Liver (tissue), 9 donors: ENCODE measurements around the gene NFKB1. TPM values are rescaled to one million over a fixed set of nuclear protein-coding genes. Genes with fewer than 3 reads are reported as not detected.

ENCODE experiments used
- DNase-seq: peaks from one replicate; pipeline ENCODE4 v3.0.0-alpha.2; 2017; ENCODE audit warnings: low spot score
- H3K27ac ChIP-seq, 2 donors: one replicate each; pipeline ENCODE4 v1.7.0; 2013; ENCODE audit warnings: inconsistent platforms in 2 of 2, low read length in 2 of 2, control low read depth in 1 of 2, low read depth in 1 of 2, mild to moderate bottlenecking in 1 of 2
- H3K27me3 ChIP-seq, 4 donors: one replicate each; pipeline versions ENCODE4 v1.6.1 to v1.7.0; 2013; ENCODE audit warnings: low read length in 3 of 4, inconsistent platforms in 1 of 4, mild to moderate bottlenecking in 1 of 4, moderate library complexity in 1 of 4; ENCODE audit not compliant: control insufficient read depth in 4 of 4, insufficient read depth in 4 of 4
- H3K36me3 ChIP-seq, 4 donors: one replicate each; pipeline versions ENCODE4 v1.6.1 to v1.7.0; 2013; ENCODE audit warnings: low read length in 3 of 4, mild to moderate bottlenecking in 3 of 4, low read depth in 1 of 4, moderate library complexity in 1 of 4; ENCODE audit not compliant: control insufficient read depth in 4 of 4, insufficient read depth in 3 of 4
- H3K4me1 ChIP-seq, 4 donors: one replicate each; pipeline versions ENCODE4 v1.6.1 to v1.7.0; 2013; ENCODE audit warnings: low read length in 3 of 4, mild to moderate bottlenecking in 3 of 4, moderate library complexity in 1 of 4; ENCODE audit not compliant: control insufficient read depth in 4 of 4, insufficient read depth in 4 of 4
- H3K4me3 ChIP-seq, 3 donors: one replicate each; pipeline versions ENCODE4 v1.6.1 to v1.7.0; 2013; ENCODE audit warnings: low read length in 3 of 3, control low read depth in 1 of 3, low read depth in 1 of 3, mild to moderate bottlenecking in 1 of 3
- H3K9ac ChIP-seq, 2 donors: one replicate each; pipeline ENCODE4 v1.7.0; 2013; ENCODE audit warnings: low read length in 2 of 2, mild to moderate bottlenecking in 2 of 2, moderate library complexity in 2 of 2, control low read depth in 1 of 2, low read depth in 1 of 2
- H3K9me3 ChIP-seq, 4 donors: one replicate each; pipeline versions ENCODE4 v1.6.1 to v1.7.0; 2013; ENCODE audit warnings: low read length in 3 of 4; ENCODE audit not compliant: control insufficient read depth in 4 of 4
- ATF3 ChIP-seq: IDR thresholded peaks from 2 replicates; pipeline ENCODE4 v1.6.1; 2016; ENCODE audit warnings: antibody characterized with exemption
- CTCF ChIP-seq: fragments of 150-350 bp; IDR thresholded peaks from 2 replicates; pipeline ENCODE4 v1.5.1; 2017; ENCODE audit warnings: improper control_type of control experiment, low read depth, low read length; ENCODE audit not compliant: missing input control
- EGR1 ChIP-seq, 2 donors: IDR thresholded peaks; 2 replicates each; pipeline ENCODE4 v1.6.1; 2016 to 2018; ENCODE audit warnings: antibody characterized with exemption in 2 of 2, low read depth in 2 of 2
- FOXA1 ChIP-seq: IDR thresholded peaks from 2 replicates; pipeline ENCODE4 v1.6.1; 2016; ENCODE audit warnings: antibody characterized with exemption
- FOXA2 ChIP-seq: IDR thresholded peaks from 2 replicates; pipeline ENCODE4 v1.6.1; 2016; ENCODE audit warnings: antibody characterized with exemption
- HNF4A ChIP-seq, 2 donors: conservative IDR thresholded peaks; 2 replicates each; pipeline ENCODE4 v1.6.1; 2016; ENCODE audit warnings: antibody characterized with exemption in 2 of 2, mild to moderate bottlenecking in 2 of 2
- HNF4G ChIP-seq: IDR thresholded peaks from 2 replicates; pipeline ENCODE4 v1.6.1; 2016; ENCODE audit warnings: antibody characterized with exemption
- JUND ChIP-seq, 2 donors: IDR thresholded peaks; 2 replicates each; pipeline ENCODE4 v1.6.1; 2016; ENCODE audit warnings: antibody characterized with exemption in 2 of 2
- NR2F2 ChIP-seq: IDR thresholded peaks from 2 replicates; pipeline ENCODE4 v1.6.1; 2016; ENCODE audit warnings: antibody characterized with exemption
- RAD21 ChIP-seq, 2 donors: IDR thresholded peaks; 2 replicates each; pipeline ENCODE4 v1.6.1; 2016; ENCODE audit warnings: antibody characterized with exemption in 2 of 2, mild to moderate bottlenecking in 2 of 2
- REST ChIP-seq: IDR thresholded peaks from 2 replicates; pipeline ENCODE4 v1.6.1; 2016; ENCODE audit warnings: antibody characterized with exemption, mild to moderate bottlenecking
- RXRA ChIP-seq, 2 donors: IDR thresholded peaks; 2 replicates each; pipeline ENCODE4 v1.6.1; 2017 to 2018; ENCODE audit warnings: antibody characterized with exemption in 2 of 2, mild to moderate bottlenecking in 1 of 2
- SP1 ChIP-seq: IDR thresholded peaks from 2 replicates; pipeline ENCODE4 v1.6.1; 2018; ENCODE audit warnings: antibody characterized with exemption, mild to moderate bottlenecking
- TAF1 ChIP-seq: conservative IDR thresholded peaks from 2 replicates; pipeline ENCODE4 v1.6.1; 2016; ENCODE audit warnings: antibody characterized with exemption, mild to moderate bottlenecking
- YY1 ChIP-seq: IDR thresholded peaks from 2 replicates; pipeline ENCODE4 v1.6.1; 2016; ENCODE audit warnings: antibody characterized with exemption, mild to moderate bottlenecking
- ZBTB33 ChIP-seq: IDR thresholded peaks from 2 replicates; pipeline ENCODE4 v1.6.1; 2016; ENCODE audit warnings: antibody characterized with exemption
- WGBS: extraction: QIAGEN DNeasy Blood & Tissue Kit; methylation state at CpG from one replicate; pipeline ENCODE4 v1.1.7; 2013; 5-methylcytosine and 5-hydroxymethylcytosine counted together
- polyA plus RNA-seq, 2 donors: library from polyadenylated mRNA; stranded (reverse) in 1 of 2; unstranded in 1 of 2; fragments of 200-250 nt in 1 of 2; fragments of >200 nt in 1 of 2; fragmentation: Nextera tagmentation in 1 of 2; extraction: Ambion mirVana in 1 of 2; gene quantifications; one replicate each; pipeline versions ENCODE4 v1.2.1 to v1.2.3, GENCODE V29; 2013 to 2015
- total RNA-seq, 2 donors: library from RNA; depleted of rRNA; stranded (reverse); fragments of >200 nt; gene quantifications; one replicate each; pipeline ENCODE4 v1.2.3, GENCODE V29; 2014
- TF ChIP-seq, protein P1 (sequence below): IDR thresholded peaks from 2 replicates; pipeline ENCODE4 v1.6.1; 2016; ENCODE audit warnings: antibody characterized with exemption
- donor health status: healthy.
- donor health status: healthy.
- donor health status: healthy.
- donor health status: healthy.
- donor health status: healthy.

The NFKB1 gene
- total and polyA plus RNA-seq, 4 donors: 5.1 to 23.0 (median 13.4) TPM

DNA sequence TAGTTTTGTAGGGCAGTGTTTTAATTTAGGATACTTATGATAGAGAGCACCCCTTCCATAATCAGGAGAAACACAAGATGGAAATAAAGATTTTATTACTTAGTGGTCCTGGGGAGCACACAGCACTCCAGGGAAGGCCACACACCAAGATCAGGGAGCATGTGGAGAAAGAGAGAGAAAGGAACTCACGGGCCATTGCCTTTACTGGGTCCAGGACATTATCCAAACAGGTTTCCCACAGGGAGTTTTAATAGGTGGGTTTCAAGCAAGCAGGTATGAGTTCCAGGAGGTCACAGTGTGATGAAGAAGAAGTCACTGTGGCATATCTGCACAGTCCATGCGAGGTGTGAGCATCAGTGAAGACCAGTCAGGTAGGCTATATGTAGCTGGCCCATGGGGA is 46.8 kb downstream of the NFKB1 start:
- no peak overlapping the region for H3K4me3 ChIP-seq
- DNase-seq: no peak
- peaks cover 0 to 1% (median 0%) of the 10 kb centered on the region in 4 donors for H3K4me1 ChIP-seq
- H3K36me3 ChIP-seq: peaks cover 0 to 8% (median 4%) of the 10 kb centered on the region in 4 donors
- 97% methylated on average over 2 of the region's 2 CpGs for WGBS
- TF ChIP-seq, protein P1, sequence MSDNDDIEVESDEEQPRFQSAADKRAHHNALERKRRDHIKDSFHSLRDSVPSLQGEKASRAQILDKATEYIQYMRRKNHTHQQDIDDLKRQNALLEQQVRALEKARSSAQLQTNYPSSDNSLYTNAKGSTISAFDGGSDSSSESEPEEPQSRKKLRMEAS: no peak
- no peak for TF ChIP-seq HNF4G
- no peak for TF ChIP-seq REST
- no peak for TF ChIP-seq YY1
- TF ChIP-seq SP1: no peak
- TF ChIP-seq ZBTB33: no peak
- TF ChIP-seq RAD21 (IDR thresholded peaks at IDR 0.05): no peak
- no peak for TF ChIP-seq ATF3
- no peak for TF ChIP-seq FOXA2
- TF ChIP-seq HNF4A (conservative IDR thresholded peaks at IDR 0.05): no peak
- no peak for TF ChIP-seq TAF1
- TF ChIP-seq EGR1 (IDR thresholded peaks at IDR 0.05; ENCODE audit: low read depth in 2 of 2): no peak
- no peak for TF ChIP-seq RXRA (IDR thresholded peaks at IDR 0.05)
- H3K9me3 ChIP-seq: no peaks in the 10 kb centered on the region
- no peak overlapping the region for H3K9ac ChIP-seq
- no peak overlapping the region for H3K27ac ChIP-seq
- H3K27me3 ChIP-seq: no peaks in the 10 kb centered on the region

GRCh38 chr4:102551958-102552565 is 50.9 kb downstream of the NFKB1 start:
- WGBS: 95% methylated on average over 4 of the region's 4 CpGs
- Histone ChIP-seq H3K9me3 (no peaks in the 10 kb centered on the region), H3K4me1 (peaks cover 0 to 1% (median 0%) of the 10 kb centered on the region in 4 donors), H3K27ac (no peak overlapping the region), H3K27me3 (no peaks in the 10 kb centered on the region), H3K4me3 (no peak overlapping the region), H3K9ac (no peak overlapping the region), H3K36me3 (peaks cover 0 to 6% (median 5%) of the 10 kb centered on the region in 4 donors)
- no peak for DNase-seq
- no peak for TF ChIP-seq JUND (IDR thresholded peaks at IDR 0.05)
- no peak for TF ChIP-seq YY1
- TF ChIP-seq REST: no peak
- no peak for TF ChIP-seq RXRA (IDR thresholded peaks at IDR 0.05)
- no peak for TF ChIP-seq CTCF
- TF ChIP-seq NR2F2: no peak
- no peak for TF ChIP-seq TAF1
- no peak for TF ChIP-seq ATF3
- TF ChIP-seq RAD21 (IDR thresholded peaks at IDR 0.05): no peak
- TF ChIP-seq EGR1 (IDR thresholded peaks at IDR 0.05; ENCODE audit: low read depth in 2 of 2): no peak
- no peak for TF ChIP-seq FOXA1
- no peak for TF ChIP-seq ZBTB33
